CD4-positive, alpha-beta T cell treated with Interleukin-15 for 4 hours (primary cell): ENCODE results near the gene USP19.

Experiments used
- DNase-seq: peaks from one replicate; pipeline ENCODE4 v3.0.0-alpha.2; 2020; ENCODE audit warnings: low spot score

The USP19 gene

DNA sequence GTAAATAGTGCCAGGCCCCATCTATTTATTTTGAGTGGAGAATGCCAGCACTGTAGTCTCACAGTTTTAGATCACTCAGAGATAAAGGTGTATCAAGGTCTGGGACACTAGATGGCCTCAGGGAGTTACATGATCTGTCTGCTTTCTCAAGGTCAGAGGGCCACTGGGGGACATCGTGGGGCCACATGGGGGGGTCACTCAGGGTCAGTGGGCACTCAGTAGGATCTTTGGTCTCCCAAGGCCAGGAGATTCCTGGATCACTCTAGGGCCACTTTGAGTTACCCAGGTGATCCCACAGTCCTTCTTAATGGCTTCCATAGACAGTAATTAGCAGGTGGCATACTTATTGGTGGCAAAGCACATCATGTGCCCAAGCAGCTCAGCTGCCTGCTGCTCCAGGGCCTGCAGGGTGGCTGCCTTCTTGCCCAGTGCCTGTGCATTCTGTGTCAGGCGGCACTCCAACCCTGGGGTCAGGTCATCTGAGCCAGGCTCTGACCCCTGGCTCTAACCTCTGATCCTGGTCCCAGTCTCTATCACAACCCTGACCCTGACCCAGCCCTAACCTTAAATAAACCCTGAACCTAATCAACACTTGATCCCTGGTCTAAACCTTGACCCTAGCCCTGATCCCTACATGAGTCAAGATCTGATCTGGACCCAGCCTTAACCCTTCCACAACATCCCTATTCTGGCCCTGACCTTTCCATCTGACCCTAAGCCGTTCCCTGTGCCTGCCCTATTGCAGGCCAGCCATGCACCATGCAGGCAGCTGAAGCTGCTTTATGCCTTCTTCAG lies 14.0 kb upstream of the USP19 start:
- DNase-seq: no peak

DNA sequence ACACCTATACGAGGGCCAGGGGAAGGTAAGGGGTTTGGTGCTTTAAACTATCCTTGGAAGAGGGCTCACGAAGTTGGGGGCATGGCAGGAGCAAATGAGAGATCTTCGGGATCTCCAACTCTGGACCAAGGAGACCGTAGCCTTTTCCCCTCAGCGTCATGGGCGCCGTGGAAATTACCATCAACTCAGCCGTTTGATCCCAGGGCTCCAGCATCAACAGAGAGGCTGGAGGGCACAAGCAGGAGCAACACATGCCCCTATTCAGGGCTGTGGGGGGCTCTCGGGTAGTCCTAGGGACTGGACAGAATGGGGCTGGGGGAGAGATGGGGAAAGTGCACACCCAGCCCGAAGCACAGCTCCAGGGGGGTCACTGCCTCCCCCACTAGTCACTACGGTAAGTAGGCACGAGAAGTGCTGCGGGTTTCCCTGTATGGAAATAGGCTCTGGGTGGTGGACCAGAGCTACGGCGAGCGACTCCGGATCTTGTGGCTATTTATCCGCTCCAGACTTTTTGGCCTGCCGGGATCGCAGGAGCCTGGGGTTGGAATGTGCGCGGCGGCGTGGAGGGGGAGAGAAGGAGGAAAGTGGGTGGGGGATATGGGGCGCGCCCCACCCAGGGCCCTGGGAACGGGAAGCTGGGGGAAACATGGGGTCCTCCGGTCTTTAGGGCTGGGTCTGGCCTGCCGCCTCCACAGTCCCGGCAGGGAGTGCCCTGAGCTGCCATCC lies 12.8 kb upstream of the USP19 start:
- no peak for DNase-seq

DNA sequence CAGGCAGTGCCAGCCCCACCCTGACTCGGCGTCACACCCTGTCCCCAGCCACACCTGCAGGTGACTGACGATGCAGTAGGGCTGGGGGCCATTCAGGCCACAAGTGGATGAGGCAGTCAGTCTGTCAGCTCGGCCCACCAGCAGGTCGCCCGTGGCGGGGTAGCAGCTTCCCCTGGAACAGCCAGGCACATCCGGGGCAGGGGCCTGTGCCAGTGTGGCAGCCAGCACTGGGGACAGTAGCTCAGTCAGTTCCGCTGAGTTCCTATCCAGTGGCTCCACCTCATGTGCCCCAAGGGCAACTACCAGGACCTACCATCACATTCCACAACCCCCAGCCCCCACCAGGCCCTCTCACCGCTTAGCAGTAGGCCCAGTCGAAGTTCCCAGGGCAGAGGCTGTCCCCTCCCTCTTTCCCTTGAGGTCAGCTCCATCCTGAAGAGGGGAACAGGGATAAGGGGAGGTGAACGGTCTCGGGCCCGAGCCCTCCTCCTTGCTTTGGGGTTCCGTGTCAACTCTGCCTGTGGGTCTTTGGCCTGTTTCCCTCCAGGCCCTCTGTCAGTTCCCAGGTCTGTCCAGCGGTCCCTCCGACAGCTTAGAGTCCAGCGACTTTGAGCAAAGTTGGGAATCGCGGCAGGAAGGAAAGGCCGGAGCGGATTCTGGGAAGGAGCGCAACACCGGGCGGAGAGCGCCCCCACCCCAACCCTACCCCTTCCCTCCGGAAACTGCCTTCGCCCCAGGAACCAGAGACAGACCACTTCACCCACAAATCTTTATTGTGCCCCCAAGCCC lies 12.0 kb upstream of the USP19 start, which contains the start of gene LAMB2:
Gene LAMB2, minus strand, starts transcription at position 614 of the 789 bp plus-strand sequence. Its CDS starts 183 bp downstream, at position 431.
- DNase-seq: no peak

DNA sequence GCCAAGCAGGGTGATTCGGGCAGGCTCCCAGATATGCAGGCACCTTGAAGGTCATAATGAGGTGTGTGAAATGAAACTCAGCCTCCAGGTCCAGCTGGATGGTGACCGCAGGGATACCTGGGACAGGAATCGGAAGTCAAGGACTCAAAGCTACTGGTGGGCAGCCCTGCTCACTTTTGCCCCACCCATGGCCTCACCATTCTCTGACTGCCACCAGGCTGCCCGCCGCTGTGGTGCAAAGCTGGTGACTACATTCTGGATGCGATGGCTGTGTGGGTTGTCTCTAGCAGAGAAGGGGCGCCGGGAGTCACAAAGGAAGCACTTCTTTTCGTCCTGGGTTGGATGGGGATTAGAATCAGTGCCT lies 11.4 kb upstream of the USP19 start:
- DNase-seq: no peak

DNA sequence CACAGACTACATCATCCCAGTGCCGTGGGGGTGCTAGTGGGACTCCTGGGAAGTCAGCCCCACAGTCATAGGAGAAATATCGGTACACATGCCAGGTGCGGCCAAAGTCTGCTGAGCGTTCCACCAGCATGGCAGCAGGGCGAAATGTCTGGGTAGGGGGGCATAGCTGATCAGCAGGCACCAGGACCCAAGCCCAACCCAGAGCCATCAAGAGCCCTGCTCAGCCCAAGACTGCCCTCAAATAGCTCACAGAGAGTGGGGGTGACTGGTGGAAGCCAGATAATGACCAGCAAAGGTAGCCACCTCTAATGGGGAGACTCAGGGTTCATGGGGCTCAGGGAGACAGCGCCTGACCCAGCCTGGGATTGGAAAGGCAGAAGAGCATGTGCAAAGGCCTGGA lies 11.0 kb upstream of the USP19 start:
- DNase-seq: no peak

DNA sequence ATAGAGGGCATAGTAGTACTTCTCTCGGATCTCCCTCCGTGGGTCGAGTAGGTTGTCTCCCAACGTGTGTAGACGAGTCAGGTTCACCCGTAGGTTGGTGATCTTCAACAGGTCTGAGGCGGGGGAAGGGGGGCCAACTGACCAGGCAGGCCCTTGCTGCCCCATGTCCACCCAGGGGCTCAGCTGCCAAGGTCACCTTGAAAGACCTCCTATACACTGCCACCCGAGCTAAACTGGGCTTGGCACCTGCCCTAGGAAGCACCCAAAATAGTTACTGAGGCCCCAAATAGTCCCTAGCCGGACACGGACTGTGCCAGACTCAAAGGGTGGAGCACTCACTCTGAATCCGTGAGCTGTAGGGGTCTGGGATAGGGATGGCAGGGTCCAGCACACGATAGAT lies 10.4 kb upstream of the USP19 start:
- no peak for DNase-seq

DNA sequence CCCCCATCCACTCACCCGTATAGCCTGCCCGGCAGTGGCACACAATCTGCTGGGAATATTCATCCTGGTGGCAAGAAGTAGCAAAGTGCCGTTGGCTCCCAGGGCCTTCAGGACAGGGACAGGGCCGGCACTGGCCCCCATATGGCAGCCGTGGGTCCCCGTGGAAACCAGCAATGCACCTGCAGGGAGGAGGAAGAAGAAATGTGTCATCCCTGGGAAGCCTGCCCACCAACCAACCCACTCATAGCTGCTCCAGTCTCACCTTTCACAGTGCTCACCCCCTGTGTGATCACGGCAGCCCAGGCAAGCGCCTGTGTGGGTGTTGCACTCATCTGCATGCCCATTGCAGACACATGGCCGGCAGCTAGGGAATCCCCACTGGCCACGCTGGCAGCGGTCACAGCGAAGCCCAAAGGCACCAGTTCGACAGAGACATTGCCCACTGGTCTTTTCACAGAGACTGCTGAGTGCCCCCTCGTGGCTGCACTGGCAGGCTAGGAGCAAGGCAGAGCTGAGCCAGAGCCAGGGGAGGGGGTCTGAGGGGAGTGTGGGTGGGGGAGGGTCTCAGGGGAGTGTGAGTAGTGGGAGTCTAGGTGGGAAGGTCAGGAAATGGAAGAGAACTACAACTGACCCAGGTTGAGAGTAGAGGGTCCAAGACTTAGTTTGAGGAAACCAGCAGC lies 4.5 kb upstream of the USP19 start:
- no peak for DNase-seq

DNA sequence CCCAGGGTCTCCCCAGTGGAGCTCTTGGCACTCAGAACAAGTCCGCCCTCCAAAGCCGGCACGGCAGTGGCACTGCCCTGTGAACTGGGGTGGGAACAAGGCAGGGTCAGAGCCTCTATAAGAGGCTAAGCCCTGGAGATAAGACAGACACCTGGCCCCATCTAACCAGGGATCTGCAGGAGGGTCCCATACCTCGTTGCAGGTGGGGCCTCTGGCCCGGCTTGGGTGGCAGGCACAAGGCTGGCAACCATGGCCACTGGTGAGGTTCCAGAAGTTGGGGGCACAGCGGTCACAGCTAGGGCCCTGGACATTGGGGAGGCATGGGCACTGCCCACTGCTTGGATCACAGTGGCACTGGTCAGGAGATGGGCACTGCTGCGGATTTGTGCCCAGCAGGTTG lies 3.6 kb upstream of the USP19 start:
- no peak for DNase-seq

DNA sequence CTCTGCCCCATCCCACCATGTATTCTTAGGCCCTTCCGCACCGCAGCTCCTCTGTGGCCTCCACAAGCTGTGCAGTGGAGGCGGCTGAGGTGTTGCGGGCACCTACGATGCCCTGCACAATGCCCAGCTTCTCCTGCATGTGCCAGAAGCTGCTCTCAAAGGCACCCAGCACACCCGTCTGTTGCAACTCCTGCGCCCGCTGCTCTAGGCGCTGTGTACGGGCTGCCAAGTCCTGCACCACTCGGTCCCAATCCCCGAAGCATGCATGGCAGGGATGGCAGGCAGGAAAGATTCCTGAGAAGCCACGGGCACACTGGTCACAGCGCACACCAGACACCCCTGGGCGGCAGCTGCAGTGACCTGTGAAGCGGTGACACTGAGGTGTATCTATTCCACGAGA lies 3.1 kb upstream of the USP19 start:
- no peak for DNase-seq

DNA sequence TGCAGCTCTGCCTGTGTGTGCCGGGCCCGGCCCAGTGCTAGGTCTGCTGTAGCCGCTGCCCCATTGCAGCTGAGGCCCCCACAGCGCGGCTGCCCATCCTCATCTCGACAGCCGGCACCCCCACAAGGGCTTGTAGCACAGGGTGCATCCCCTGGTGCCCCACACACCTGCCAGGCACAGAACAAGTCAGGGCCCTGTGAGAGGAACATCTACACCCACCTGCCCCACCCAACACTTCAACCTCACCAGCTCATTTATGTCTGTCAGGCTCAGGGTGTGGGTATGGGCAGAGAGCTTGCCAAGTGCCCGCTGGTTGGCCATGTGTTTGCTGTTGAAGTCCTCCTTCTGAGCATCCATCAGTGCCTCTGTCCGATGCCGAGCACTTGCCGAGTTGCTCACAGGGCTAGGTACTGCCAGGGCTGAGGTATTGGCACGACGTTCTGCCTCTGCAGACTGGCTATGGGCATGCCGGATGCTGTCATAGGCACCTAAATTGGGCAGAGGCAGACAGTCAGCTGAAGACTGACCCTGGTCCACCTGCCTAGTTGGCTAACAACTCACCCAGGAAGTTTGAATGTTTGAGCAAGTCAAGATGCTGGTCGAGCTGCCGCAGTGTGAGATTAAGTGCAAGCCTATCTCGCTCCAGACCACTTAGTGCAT lies 2.4 kb upstream of the USP19 start:
- DNase-seq: no peak

DNA sequence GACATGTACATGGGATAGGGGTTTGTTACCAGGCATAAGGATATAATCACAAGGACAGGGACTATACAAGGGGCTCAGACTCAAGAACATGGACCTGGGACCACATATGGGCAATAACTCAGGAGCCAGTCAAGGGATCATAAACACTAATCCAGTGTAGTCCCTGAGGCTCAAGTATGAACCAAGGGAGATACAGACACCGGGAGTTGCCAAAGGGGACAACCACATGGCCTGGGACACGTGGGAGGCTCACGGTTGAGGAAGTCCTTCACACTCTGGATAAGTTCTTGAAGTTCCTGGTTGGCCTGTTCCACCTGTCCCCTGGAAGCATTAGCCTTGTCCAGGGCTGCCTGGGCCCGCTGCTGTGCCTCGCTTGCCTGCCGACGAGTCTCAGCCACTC lies 1.8 kb upstream of the USP19 start:
- no peak for DNase-seq

DNA sequence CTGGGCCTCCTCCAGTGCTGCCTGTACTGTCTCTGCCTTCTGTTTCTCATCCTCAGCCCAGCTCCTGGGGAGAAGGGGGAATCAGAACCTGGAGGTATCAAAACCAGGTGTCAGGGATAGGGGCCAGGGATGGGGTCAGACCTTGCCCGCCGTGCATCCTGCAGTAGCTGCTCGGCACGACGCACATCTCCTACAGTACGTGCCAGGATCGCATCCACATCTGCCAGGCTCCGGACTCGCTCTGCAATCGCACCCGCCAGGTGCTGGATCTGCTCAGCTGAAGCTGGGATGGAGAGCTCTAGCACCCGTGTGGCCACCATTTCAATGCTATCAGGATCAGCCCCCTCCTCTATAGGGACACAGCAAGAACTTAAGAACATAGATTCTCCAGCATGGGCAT lies 1.4 kb upstream of the USP19 start:
- no peak for DNase-seq

DNA sequence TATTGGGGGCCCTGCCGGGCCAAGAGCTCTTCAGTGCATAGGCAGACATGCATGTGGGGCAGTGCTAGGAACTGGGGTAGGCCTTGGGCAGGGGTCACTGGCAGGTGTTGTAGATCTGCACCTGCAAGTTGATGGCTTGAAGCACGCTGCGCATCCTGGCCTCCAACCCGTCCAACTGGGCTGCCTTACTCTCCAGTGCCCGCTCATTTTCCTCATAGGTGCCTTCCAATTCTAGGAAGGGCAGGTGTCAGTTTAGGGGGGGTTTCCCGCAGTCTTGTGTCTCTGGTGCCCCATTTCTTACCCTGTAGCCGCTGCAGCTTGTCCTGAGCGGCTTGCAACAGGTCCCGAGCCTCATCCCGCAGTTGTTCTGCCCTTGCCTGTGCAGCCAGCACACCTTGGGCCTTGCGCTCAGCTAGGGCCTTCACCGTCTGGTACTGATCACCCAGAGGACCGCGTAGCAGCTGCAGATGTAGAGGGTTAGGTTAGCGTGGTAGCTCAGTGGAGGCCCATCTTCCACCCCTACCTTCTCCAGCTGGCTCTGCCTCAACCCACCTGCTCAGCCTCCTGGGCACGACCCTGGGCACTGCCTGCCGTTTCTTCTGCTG lies 611 bp upstream of the USP19 start:
- DNase-seq: no peak

DNA sequence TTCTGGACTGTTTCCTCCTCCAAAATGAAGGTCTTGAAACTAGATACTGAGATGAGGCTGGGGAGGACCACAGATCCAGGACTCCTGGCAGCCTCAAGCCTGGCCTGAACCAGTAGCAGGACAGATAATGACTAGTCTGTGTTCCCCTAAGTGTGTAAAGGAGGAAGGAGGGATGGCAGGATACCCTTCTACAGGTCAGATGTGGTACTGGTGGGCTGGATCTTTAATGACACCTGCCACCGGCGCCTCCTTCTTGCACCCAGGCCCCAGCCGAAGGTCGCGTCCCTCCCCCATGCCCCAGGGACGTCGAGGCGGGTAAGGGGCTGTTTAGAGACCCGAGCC lies 556 bp downstream of the USP19 start:
- no peak for DNase-seq

DNA sequence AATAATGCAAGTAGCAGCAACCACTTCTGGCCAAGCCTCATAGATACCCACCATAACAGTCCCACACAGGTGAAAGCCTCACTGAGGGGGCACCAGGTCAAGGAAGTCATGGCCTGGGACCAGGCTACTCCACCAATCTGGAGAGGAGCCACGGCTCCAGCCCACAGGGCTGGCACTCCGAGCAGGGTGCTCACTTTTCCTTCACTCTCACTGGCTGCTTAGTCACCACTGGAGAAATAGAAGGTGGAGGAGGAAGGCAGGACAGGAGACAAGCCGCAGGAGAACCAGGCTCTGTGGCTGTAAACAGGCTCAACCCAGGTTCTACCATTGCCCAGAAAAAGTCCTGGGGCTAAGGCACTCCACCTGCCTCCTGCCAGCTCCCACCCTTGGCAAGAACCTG lies 1.2 kb downstream of the USP19 start:
- no peak for DNase-seq

DNA sequence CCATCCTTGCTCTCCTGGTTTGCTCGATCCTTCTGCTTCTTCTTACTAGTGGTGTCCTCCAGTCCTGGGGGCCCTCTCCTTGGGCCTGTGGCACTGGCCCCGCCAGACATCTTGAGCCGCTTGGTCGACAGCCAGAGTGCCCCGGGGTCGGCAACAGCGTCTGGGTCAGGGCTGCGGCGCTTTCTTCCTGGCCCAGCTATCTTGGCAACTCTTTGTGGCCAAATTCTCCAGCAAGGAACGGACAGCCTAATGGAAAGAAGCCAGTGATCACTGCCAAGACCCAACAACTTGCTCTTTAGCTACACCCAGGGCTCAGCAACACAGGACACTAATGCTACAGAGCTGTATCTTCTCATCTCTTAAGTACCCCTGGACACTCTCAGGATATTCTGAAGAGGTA lies 1.6 kb downstream of the USP19 start:
- no peak for DNase-seq

DNA sequence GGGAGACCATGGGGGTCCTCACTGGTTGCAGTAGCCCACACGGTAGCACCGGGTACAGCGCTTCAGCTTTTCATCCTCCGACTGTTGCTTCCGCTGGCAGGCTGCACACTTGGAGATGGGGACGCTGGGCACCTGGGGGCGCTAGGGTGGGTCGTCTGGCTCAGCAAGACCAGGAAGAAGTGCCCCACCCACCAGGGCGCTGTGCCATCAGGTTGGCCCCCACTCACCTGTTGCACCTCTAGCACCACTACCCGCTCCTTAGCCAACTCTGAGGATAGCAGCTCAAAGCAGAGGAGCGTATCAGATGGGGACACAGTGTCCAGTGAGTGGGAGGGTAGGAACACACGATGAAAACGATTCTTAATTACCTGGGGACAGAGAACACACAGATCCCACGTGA lies 8.4 kb downstream of the USP19 start:
- no peak for DNase-seq

DNA sequence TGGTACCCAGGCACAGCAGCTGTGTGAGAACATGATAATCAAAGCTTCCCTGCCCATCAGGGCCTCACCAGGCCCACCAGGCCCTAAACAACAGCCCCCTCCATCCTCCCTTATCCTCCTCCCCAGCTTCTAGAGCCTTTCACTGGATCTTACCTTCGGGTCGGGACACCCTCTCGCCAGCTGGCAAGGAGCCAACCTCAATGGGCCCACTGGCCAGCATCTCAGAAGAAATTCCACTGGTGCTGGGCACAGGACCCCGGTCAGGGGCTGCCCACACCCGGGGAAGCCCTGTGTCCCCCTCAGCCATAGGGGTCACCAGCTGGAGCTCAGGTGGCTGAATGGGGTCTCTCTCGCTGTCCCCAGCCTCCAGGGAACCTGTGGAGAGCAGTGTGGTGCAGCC lies 9.3 kb downstream of the USP19 start:
- no peak for DNase-seq

DNA sequence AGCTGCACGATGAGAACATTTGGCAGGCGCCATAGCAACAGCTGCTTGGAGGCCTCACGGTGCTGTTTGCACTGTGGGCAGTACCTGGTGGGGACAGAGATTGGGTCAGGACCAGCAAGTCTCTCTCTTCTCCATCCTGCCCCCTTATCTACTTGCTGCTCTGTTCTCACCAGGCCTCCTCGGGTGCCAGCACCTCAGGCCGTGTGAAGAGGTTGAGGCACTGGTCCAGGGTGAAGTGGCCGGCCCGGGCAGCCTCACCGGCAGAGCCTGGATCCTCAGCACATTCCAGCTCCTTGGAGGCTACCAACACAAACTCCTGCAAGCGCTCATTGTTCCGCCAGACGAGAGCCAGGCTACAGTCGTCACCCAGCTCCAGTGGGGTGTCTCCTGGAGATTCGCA lies 9.8 kb downstream of the USP19 start:
- DNase-seq: no peak

DNA sequence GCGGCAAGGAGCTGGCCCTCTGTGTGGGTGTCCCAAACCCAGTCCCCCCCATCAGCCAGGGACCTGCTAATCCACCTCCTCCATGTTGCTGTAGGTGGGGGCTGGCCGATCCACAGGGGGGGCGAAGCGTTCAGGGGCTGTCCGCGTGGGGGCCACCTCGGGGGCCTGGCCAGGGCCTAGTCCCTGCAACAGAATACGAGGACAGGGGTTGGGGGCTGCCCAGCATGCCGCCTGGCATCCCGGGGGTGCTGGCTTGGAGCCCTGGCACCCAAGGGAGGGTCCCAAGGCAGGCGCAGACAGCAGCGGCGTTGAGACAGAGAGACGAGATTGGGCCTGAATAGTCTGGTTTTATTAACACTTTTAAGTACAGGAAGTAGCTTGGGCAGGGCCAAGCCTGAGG lies 12.3 kb downstream of the USP19 start:
- DNase-seq: no peak
